HG03442 (cell line): ENCODE results near the gene TMPRSS11A.

Experiments used
- ATAC-seq: cut with Tn5 transposase; IDR thresholded peaks from one replicate; pipeline ENCODE4 v1.9.1; 2021; ENCODE audit warnings: mild to moderate bottlenecking, moderate library complexity; ENCODE audit not compliant: unreplicated experiment

TMPRSS11A gene

GRCh38 chr4:67874986-67875385, 88.3 kb downstream of the TMPRSS11A start:
- no peak for ATAC-seq

- no peak for ATAC-seq
Measured at GRCh38 chr4:67873116-67873515, 90.2 kb downstream of the TMPRSS11A start.

GRCh38 chr4:67871867-67872266, 91.4 kb downstream of the TMPRSS11A start:
- ATAC-seq: peak; percentile 97

GRCh38 chr4:67869580-67870190, 93.6 kb downstream of the TMPRSS11A start:
- ATAC-seq: no peak

- peak; percentile 42 for ATAC-seq
Measured at GRCh38 chr4:67861513-67861912, 101.8 kb downstream of the TMPRSS11A start.
